Subcutaneous abdominal adipose tissue (tissue), 5 donors: ENCODE data around the gene CD1D.

ENCODE experiments used
- H3K27ac ChIP-seq: one replicate; pipeline ENCODE4 v1.7.0; 2013; ENCODE audit warnings: low read depth, mild to moderate bottlenecking, inconsistent platforms, low read length, moderate library complexity
- H3K27me3 ChIP-seq, 5 donors: one replicate each; pipeline ENCODE4 v1.7.0; 2013; ENCODE audit warnings: low read length in 5 of 5, inconsistent platforms in 1 of 5; ENCODE audit not compliant: control insufficient read depth in 5 of 5, insufficient read depth in 4 of 5
- H3K36me3 ChIP-seq, 5 donors: one replicate each; pipeline ENCODE4 v1.7.0; 2013; ENCODE audit warnings: low read length in 5 of 5; ENCODE audit not compliant: control insufficient read depth in 5 of 5, insufficient read depth in 5 of 5
- H3K4me1 ChIP-seq, 5 donors: one replicate each; pipeline ENCODE4 v1.7.0; 2013; ENCODE audit warnings: low read length in 5 of 5, mild to moderate bottlenecking in 3 of 5, moderate library complexity in 1 of 5; ENCODE audit not compliant: control insufficient read depth in 5 of 5, insufficient read depth in 5 of 5
- H3K4me3 ChIP-seq, 5 donors: one replicate each; pipeline ENCODE4 v1.7.0; 2013; ENCODE audit warnings: low read length in 5 of 5, low read depth in 1 of 5
- H3K9ac ChIP-seq, 5 donors: one replicate each; pipeline ENCODE4 v1.7.0; 2013; ENCODE audit warnings: low read length in 5 of 5, mild to moderate bottlenecking in 4 of 5, moderate library complexity in 3 of 5
- H3K9me3 ChIP-seq, 5 donors: one replicate each; pipeline ENCODE4 v1.7.0; 2013; ENCODE audit warnings: low read length in 5 of 5; ENCODE audit not compliant: control insufficient read depth in 5 of 5
- donor health status: healthy.
- donor health status: healthy.
- donor health status: healthy.
- donor health status: healthy.
- donor health status: healthy.

The CD1D gene

DNA sequence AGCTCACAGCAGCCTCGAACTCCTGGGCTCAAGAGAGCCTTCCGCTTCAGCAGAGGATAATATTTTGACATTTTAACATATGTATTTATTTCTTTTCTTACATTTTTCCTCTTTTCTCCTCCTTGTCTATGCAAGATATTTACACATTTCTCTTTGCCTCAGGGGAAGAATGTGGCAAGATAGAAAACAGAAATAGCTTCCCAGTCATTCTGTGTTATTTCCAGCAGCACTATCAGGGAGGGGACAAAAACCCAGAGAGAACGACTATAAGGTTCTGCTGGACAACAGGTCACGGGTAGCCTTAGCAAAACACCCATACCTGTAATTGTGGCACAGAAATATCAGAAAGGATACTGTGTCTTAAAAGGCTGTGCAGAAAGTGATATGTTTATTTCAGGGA lies 7.9 kb downstream of the CD1D start:
- no peaks in the 10 kb centered on the region for H3K4me1 ChIP-seq
- no peak overlapping the region for H3K4me3 ChIP-seq
- H3K36me3 ChIP-seq: no peaks in the 10 kb centered on the region
- no peaks in the 10 kb centered on the region for H3K9me3 ChIP-seq
- no peak overlapping the region for H3K9ac ChIP-seq
- H3K27me3 ChIP-seq: peaks cover 0 to 9% (median 0%) of the 10 kb centered on the region in 5 donors
- no peak overlapping the region for H3K27ac ChIP-seq

DNA sequence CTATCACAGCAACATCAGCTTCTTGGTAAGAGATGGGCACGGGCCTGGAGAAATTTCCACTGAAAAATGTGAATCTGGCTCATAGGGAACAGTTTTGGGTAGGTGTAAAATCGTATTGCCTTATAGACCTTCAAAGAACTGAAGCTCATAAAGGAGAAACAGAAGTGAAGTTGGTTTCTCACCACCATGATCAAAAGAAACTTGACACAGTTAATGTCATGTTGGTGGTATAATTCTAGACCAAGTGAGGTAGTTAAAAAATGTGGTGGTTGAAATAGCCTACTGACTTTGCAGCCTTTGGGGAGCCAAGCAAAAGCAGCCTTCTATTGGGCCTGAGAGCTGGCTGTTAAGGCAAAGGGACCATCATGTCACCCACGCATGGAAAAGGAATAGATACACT lies 8.9 kb downstream of the CD1D start:
- no peaks in the 10 kb centered on the region for H3K9me3 ChIP-seq
- no peaks in the 10 kb centered on the region for H3K4me1 ChIP-seq
- H3K36me3 ChIP-seq: no peaks in the 10 kb centered on the region
- no peak overlapping the region for H3K27ac ChIP-seq
- H3K9ac ChIP-seq: no peak overlapping the region
- no peak overlapping the region for H3K4me3 ChIP-seq
- peaks cover 0 to 9% (median 0%) of the 10 kb centered on the region in 5 donors for H3K27me3 ChIP-seq

DNA sequence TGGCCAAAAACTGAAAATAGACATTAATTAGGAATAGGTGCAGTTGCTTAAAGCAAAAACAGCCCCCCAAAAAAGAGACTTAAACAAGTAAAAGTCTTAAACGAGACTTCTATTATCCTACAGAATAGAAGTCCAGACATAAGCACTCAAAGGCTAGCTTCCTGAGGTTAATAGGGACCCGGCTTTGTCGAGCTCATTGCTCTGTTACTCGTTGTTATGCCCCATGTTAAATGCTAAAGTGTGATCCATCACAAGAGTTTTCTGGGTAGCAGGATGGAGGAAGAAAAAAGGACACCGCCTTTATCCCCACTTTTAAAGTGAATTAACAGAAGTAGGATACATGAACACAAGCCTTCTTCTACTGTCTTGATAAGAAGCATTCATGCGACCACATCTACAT lies 10.6 kb downstream of the CD1D start:
- Histone ChIP-seq H3K27ac (no peak overlapping the region), H3K9me3 (no peaks in the 10 kb centered on the region), H3K4me3 (no peak overlapping the region)

DNA sequence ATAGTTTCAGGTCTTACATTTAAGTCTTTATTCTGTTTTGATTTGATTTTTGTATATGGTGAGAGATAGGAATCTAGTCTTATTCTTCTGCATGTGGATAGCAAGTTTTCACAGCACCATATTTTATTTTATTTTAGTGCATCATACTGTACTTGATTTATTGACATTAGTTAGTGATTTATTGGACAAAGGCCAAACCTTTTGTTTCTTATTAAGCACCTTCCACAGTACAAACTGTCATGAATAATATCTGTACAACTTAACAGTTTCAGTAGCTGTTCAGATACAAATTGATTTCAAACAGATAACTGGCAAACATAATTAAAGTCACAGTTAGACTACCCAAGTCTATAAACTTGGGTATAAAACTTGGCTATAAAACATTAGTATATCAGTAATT lies 15.8 kb downstream of the CD1D start:
- no peak overlapping the region for H3K9ac ChIP-seq
- H3K4me3 ChIP-seq: no peak overlapping the region
- no peaks in the 10 kb centered on the region for H3K4me1 ChIP-seq
- no peaks in the 10 kb centered on the region for H3K9me3 ChIP-seq
- no peaks in the 10 kb centered on the region for H3K27me3 ChIP-seq
- no peaks in the 10 kb centered on the region for H3K36me3 ChIP-seq
- H3K27ac ChIP-seq: no peak overlapping the region

More for the DNA sequence above, 10.6 kb downstream of the CD1D start:
- Histone ChIP-seq H3K27me3 (peaks cover 0 to 9% (median 0%) of the 10 kb centered on the region in 5 donors), H3K36me3 (no peaks in the 10 kb centered on the region), H3K9ac (no peak overlapping the region), H3K4me1 (no peaks in the 10 kb centered on the region)

DNA sequence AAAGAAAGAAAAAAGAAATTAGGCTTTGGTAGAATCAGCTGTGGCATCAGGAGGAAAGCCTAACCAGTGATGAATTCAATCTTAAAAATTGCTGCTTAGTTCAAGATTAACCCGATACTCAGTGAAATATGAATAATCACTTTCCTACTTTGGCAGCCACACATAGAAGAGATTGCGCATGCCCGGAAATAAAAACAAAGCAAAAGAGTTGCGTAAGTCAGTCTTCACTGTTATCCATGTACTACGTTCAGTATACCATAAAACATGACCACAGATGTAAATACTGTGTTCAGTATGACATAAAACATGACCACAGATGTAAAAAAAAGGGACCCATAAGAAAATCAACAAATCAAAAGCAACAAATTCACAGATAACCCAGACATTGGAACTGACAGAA lies 19.2 kb downstream of the CD1D start:
- Histone ChIP-seq H3K27ac (no peak overlapping the region), H3K9ac (no peak overlapping the region), H3K4me3 (no peak overlapping the region), H3K27me3 (no peaks in the 10 kb centered on the region), H3K4me1 (peaks cover 0 to 10% (median 0%) of the 10 kb centered on the region in 5 donors), H3K36me3 (no peaks in the 10 kb centered on the region), H3K9me3 (no peaks in the 10 kb centered on the region)

DNA sequence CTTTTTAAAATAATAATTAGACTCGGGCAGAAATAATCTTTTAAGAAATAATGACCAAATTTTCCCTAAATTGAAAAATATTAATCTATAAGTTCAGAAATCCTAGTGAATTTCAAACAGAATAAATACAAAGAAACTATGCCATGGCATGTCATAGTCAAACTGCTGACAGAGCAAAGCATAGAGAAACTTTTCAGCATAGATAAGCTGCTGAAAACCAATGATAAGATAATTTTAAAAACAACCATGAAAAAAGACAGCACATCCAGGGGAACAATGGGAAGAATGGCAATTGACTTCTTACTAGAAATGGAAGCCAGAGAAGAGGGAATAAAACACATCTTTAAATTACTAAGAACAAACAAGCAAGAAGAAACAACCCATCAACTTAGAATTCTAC lies 19.8 kb downstream of the CD1D start:
- Histone ChIP-seq H3K36me3 (no peaks in the 10 kb centered on the region), H3K9ac (no peak overlapping the region), H3K27me3 (no peaks in the 10 kb centered on the region)

DNA sequence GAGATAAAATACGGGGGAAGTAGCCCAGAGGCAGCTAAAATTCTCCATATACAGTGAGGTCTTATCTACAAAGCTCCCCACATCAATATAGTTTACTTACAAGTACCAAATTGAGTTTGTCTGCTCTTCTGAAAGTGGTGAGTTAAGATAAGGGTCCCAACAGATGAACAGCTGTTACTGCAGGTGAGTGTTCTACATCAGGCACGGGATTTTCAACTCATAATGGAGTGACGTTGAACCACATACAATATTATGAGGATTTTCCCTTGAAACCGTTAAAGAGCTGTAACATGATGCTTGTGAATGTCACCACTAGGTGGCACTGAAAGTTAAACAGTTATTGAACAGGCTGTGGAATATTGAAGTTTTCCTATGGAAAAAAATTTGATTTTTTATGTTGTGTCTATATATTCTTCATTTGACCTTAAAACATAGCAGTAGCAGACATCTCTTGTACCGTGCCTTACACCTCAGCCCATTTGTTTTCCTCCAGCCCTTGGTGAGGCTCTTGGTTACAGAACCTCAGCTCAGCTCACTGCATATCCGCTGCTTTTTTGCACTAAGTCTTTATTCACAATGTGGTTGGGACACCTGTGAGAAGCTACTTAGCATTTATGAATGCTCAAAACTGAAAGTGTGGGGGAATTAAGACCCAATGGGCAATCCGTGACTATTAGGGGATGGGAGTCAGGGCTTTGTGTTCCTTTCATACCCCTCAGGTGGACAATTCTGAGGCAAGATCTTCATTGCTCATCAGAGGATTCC lies 23.2 kb downstream of the CD1D start:
- H3K36me3 ChIP-seq: no peaks in the 10 kb centered on the region
- peaks cover 0 to 10% (median 0%) of the 10 kb centered on the region in 5 donors for H3K4me1 ChIP-seq
- no peaks in the 10 kb centered on the region for H3K9me3 ChIP-seq
- no peak overlapping the region for H3K4me3 ChIP-seq
- H3K27me3 ChIP-seq: no peaks in the 10 kb centered on the region
- H3K9ac ChIP-seq: no peak overlapping the region
- no peak overlapping the region for H3K27ac ChIP-seq

More for the DNA sequence above, 19.8 kb downstream of the CD1D start:
- H3K4me3 ChIP-seq: no peak overlapping the region
- H3K4me1 ChIP-seq: peaks cover 0 to 10% (median 0%) of the 10 kb centered on the region in 5 donors
- no peak overlapping the region for H3K27ac ChIP-seq
- no peaks in the 10 kb centered on the region for H3K9me3 ChIP-seq

DNA sequence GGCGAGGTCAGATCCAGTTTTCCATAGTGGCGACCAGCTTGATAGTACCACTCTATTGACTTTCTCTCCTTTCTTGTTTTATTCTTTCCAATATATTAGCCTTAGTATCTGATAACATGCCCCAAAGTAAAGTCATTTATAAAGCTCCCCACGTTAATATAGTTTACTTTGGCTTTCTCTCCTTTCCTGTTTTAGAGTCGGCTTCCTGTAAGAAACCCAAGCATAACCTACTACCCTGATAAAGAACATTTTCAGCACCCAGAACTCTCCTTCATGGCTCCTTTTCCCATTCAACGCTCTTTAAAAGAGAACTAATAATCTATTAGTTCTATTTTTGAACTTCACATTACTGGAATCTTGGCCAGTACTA lies 23.7 kb downstream of the CD1D start:
- no peaks in the 10 kb centered on the region for H3K9me3 ChIP-seq
- H3K27ac ChIP-seq: no peak overlapping the region

DNA sequence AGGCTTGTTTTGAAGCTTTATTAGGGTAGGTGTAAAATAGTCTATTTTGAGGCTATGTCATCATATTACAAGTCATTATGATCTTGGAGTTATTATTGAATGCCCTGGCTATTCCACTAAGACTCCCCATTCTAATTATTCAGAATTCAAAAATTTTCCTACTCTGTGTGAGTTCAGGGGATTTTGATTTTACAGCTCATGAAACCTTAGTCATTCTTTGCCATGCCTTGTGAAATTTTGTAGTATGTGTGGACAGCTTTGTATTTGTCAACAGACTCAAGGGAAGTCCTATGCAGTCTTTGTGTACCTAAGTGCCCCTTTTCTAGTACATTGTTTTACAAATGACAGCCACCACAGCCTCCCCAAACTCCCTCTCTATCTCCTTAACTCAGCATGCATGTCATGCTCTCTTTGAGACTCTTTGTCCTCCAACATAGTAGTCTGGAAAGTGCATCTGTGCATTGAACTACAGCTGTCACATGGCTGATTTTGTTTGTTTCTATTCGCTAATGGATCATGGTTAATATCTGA lies 28.0 kb downstream of the CD1D start:
- Histone ChIP-seq H3K36me3 (no peaks in the 10 kb centered on the region), H3K4me3 (no peak overlapping the region), H3K9me3 (peaks cover 0 to 1% (median 0%) of the 10 kb centered on the region in 5 donors), H3K27me3 (peaks cover 0 to 12% (median 0%) of the 10 kb centered on the region in 5 donors), H3K27ac (no peak overlapping the region), H3K4me1 (peaks cover 0 to 8% (median 0%) of the 10 kb centered on the region in 5 donors), H3K9ac (no peak overlapping the region)

More for the DNA sequence above, 23.7 kb downstream of the CD1D start:
- Histone ChIP-seq H3K9ac (no peak overlapping the region), H3K36me3 (no peaks in the 10 kb centered on the region), H3K27me3 (no peaks in the 10 kb centered on the region), H3K4me3 (no peak overlapping the region), H3K4me1 (peaks cover 0 to 10% (median 0%) of the 10 kb centered on the region in 5 donors)

DNA sequence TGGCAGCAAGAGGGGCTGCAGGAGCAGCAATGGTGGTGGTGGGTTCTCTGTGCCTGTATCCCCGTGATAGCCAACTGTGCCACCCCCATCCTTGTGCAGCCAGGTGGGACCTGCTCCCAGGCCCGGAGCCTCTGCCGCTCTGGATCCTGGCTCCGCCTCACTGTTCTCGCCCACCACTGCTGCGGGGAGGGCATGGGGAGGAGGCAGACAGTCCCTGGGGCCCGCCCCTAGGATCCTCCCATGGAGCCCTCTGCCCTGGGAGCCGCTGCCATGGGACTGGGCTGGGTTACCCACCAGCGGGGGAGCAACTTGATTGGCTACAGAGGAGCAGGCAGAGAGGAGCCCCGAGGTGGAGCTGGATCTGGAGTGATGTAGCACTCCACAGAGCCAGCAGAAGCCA lies 31.6 kb downstream of the CD1D start:
- H3K27me3 ChIP-seq: peaks cover 0 to 15% (median 0%) of the 10 kb centered on the region in 5 donors
- no peaks in the 10 kb centered on the region for H3K36me3 ChIP-seq
- H3K4me3 ChIP-seq: no peak overlapping the region
- H3K27ac ChIP-seq: no peak overlapping the region
- no peaks in the 10 kb centered on the region for H3K4me1 ChIP-seq
- peaks cover 0 to 3% (median 0%) of the 10 kb centered on the region in 5 donors for H3K9me3 ChIP-seq
- H3K9ac ChIP-seq: no peak overlapping the region
